HG03066 (cell line): ENCODE measurements around the gene TEN1.
"Not testable (repeated sequence)": the region's sequence is repeated elsewhere in the genome, so short reads cannot be mapped to it uniquely, and the experiment has no call there.

Experiments
- ATAC-seq: cut with Tn5 transposase; IDR thresholded peaks from one replicate; pipeline ENCODE4 v1.9.1; 2021; ENCODE audit warnings: low read depth; ENCODE audit not compliant: unreplicated experiment

Gene TEN1

GRCh38 chr17:76024353-76024752 lies 45.3 kb downstream of the TEN1 start:
- no peak for ATAC-seq

GRCh38 chr17:76025294-76025693 lies 46.3 kb downstream of the TEN1 start:
- no peak for ATAC-seq

DNA sequence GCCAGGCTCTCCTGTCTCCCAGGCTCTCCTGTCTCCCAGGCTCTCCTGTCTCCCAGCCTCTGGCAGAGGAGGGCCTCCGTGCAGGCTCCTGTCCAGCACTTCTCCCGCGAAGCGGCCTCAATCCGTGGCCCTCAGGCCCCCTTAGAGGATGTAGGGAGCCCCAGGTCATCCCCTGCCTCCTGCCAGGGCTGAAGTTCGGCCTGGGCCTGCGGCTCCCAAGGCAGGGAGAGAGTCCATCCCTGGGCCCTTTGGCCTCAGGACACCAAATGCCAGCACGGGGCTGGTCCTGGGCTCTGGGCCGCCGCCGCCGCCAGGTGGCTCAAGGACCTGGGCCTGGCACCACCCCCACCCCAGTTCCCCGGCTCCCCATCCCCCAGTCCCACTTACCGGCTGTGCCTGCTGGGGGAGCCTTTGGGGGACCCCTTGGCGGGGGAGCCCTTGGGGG lies 47.7 kb downstream of the TEN1 start:
- ATAC-seq: no peak

GRCh38 chr17:76027159-76027839 lies 48.3 kb downstream of the TEN1 start, which contains the start of gene EVPL:
Gene EVPL (minus strand): TSS chr17:76027306. CDS start chr17:76027198, 108 bp downstream.
- no peak for ATAC-seq

DNA sequence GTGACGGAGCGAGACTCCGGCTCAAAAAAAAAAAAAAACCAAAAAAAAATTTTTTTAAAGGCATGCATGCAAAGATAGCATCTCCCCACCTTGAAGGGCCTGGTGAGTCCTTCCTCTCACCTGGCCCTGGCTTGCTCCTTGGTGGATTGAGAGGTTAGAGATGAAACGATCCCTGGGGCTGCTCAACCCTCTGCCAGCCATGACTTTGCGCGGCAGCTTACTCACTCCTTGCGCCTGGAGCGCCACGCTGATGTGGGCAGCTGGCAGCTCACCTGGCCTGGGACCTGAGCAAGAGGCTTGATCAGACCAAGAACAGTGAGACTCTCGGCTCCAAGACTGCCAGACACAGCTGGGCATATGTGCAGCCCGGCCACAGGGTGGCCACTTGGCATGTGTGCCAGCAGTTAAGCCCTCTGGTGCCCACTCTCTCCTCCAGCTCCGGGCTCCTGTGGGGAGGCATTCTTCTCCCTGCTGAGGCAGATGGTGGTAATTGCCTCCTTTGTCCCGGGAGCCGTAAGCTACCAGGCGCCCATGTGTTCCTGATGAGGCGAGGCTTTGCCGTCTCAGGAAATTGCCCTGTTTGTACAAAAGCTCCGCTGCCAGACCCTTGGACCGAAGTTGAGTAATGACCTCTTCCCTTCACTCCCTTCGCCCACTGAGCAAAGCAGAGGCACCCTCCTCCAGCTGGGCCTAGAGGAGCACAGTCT lies 53.2 kb downstream of the TEN1 start:
- no peak for ATAC-seq

DNA sequence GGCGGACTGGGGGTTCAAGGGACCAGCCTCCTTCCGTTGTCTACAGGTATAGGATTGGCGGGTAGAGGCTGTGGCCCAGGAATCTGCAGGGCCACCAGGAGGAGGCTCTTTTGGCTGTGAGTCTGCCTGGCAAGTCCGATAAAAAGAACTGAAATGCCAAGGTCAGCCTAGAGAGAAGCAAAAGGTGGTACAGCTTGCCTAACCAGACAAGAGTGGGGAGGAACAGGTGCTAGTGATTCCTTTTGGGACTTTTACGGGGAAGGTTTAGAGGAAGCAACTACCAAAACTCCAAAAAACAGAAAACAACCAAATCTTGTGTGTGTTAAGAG lies 53.7 kb downstream of the TEN1 start:
- no peak for ATAC-seq

GRCh38 chr17:76033139-76033538 lies 54.1 kb downstream of the TEN1 start:
- ATAC-seq: no peak

- no peak for ATAC-seq
These were observed 55.6 kb downstream of the TEN1 start for GRCh38 chr17:76034428-76035350.

- ATAC-seq: no peak
These were observed 57.6 kb downstream of the TEN1 start for GRCh38 chr17:76036497-76037261.

DNA sequence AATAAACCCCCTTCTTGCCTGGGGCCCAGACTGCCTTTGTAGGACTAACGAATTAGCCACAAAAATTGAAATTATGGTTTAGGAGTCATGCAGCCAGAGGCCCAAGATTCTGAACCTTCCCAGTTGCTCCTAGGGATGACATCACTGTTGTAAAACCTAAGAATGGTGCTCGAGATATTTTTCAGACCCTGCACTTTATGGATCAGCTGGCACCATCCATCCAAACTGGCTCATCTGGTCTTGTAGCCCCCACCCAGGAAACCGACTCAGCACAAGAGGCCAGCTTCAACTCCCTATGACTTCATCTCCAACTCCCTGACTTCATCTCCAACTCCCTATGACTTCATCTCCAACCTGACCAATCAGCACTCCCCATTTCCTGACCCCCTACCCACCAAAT lies 59.0 kb downstream of the TEN1 start:
- ATAC-seq: no peak

GRCh38 chr17:76039121-76039520 lies 60.1 kb downstream of the TEN1 start:
- ATAC-seq: no peak

- no peak for ATAC-seq
These were observed 61.3 kb downstream of the TEN1 start for GRCh38 chr17:76040376-76040775.

- not testable (repeated sequence) for ATAC-seq
These were observed 63.8 kb downstream of the TEN1 start for GRCh38 chr17:76042868-76043267.

GRCh38 chr17:76044475-76045007 lies 65.5 kb downstream of the TEN1 start:
- ATAC-seq: not testable (repeated sequence)

GRCh38 chr17:76046064-76046463 lies 67.0 kb downstream of the TEN1 start:
- ATAC-seq: no peak

- no peak for ATAC-seq
These were observed 69.1 kb downstream of the TEN1 start for GRCh38 chr17:76048025-76048605.

GRCh38 chr17:76048711-76049110 lies 69.7 kb downstream of the TEN1 start:
- ATAC-seq: no peak

DNA sequence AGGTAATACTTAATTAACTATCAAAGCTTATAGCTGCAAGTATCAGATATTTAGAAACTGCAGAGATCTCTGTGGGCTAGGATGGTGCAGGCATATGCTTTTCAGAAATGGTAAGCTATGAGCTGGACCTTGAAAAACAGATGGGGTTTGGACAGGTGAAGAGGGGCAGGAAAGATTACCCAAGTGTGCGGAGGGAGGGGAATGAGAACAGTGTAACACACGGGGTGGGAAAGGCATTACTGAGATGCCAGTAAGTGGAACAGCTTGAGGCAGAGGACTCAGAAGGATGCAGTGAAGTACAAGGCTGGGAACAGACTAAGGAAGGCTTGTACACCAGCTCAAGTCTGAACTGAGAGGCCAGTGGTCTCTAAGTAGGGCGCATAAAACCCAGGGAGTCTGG lies 70.2 kb downstream of the TEN1 start:
- ATAC-seq: no peak

GRCh38 chr17:76049836-76050537 lies 70.9 kb downstream of the TEN1 start:
- ATAC-seq: no peak
